Measurements from ENCODE around the gene YIF1B. TPM values are rescaled to one million over a fixed set of nuclear protein-coding genes. Genes with fewer than 3 reads are reported as not detected.
A peak's percentile ranks its signal among the peaks of the same experiment; 100 is the strongest.

Gene YIF1B
- polyA plus RNA-seq, 1 donor (not counting 4 experiments of a cell fraction or from before 2014, with no cell fraction given): 38.1 TPM

GRCh38 chr19:38291855-38292254 is 23.9 kb downstream of the YIF1B start:
- no peaks in the 10 kb centered on the region for H3K27me3 ChIP-seq (ENCODE audit: control insufficient read depth, extremely low read depth, insufficient read depth, low read length)
- H3K9ac ChIP-seq (ENCODE audit: control insufficient read depth, extremely low read depth, insufficient read depth, low read length): no peak overlapping the region
- no peaks in the 10 kb centered on the region for H3K9me3 ChIP-seq (ENCODE audit: control insufficient read depth, low read depth, low read length)
- dilution Hi-C loops (cut with MboI; ENCODE audit: extremely low pct_ligation_motif_present, low sequenced_read_pairs): no loop called here
- H4K20me1 ChIP-seq (ENCODE audit: control insufficient read depth, extremely low read depth, insufficient read depth, low read length): peaks cover 4% of the 10 kb centered on the region
- H3K79me2 ChIP-seq (ENCODE audit: control insufficient read depth, insufficient read depth, low read length): peaks cover 27% of the 10 kb centered on the region
- FAIRE-seq (no peak), DNase-seq (ENCODE audit: low read depth, low spot score) (no peak)
- no peak overlapping the region for H2AFZ ChIP-seq (ENCODE audit: control insufficient read depth, low read length)
- H3K27ac ChIP-seq (ENCODE audit: control insufficient read depth, insufficient read depth, low read length): no peak overlapping the region
- H3K9me1 ChIP-seq (ENCODE audit: control insufficient read depth, extremely low read depth, insufficient read depth, low read length): no peaks in the 10 kb centered on the region
- H3K36me3 ChIP-seq (ENCODE audit: control insufficient read depth in 2 of 2, extremely low read depth in 1 of 2, insufficient read depth in 2 of 2, low read length in 2 of 2): peaks cover 52 to 64% of the 10 kb centered on the region in 2 experiments
- peaks cover 48% of the 10 kb centered on the region for H3K4me1 ChIP-seq (ENCODE audit: control insufficient read depth, extremely low read depth, insufficient read depth, low read length)
- no peak for TF ChIP-seq EZH2 (IDR thresholded peaks at IDR 0.05; ENCODE audit: low read length)
- TF ChIP-seq CTCF (optimal IDR thresholded peaks at IDR 0.05 in 1 of 3, IDR thresholded peaks at IDR 0.05 in 1 of 3, conservative IDR thresholded peaks at IDR 0.05 in 1 of 3; ENCODE audit: extremely low read depth in 1 of 3, insufficient read depth in 2 of 3, low read length in 3 of 3): no peak
- H3K4me2 ChIP-seq (ENCODE audit: control insufficient read depth, extremely low read depth, insufficient read depth, low read depth, low read length): no peak overlapping the region
- H3K4me3 ChIP-seq (ENCODE audit: control insufficient read depth in 2 of 3, extremely low read depth in 1 of 3, insufficient read depth in 2 of 3, low read depth in 1 of 3, low read length in 3 of 3): no peak overlapping the region

GRCh38 chr19:38290631-38291147 is 25.1 kb downstream of the YIF1B start:
- dilution Hi-C loops (cut with MboI; ENCODE audit: extremely low pct_ligation_motif_present, low sequenced_read_pairs): no loop called here
- Histone ChIP-seq H3K79me2 (ENCODE audit: control insufficient read depth, insufficient read depth, low read length) (peaks cover 35% of the 10 kb centered on the region), H3K27ac (ENCODE audit: control insufficient read depth, insufficient read depth, low read length) (peak overlapping the region; percentile 81), H3K36me3 (ENCODE audit: control insufficient read depth in 2 of 2, extremely low read depth in 1 of 2, insufficient read depth in 2 of 2, low read length in 2 of 2) (peaks cover 56 to 69% of the 10 kb centered on the region in 2 experiments), H3K9ac (ENCODE audit: control insufficient read depth, extremely low read depth, insufficient read depth, low read length) (peak overlapping the region; percentile 58), H3K27me3 (ENCODE audit: control insufficient read depth, extremely low read depth, insufficient read depth, low read length) (no peaks in the 10 kb centered on the region), H4K20me1 (ENCODE audit: control insufficient read depth, extremely low read depth, insufficient read depth, low read length) (peaks cover 6% of the 10 kb centered on the region), H3K4me2 (ENCODE audit: control insufficient read depth, extremely low read depth, insufficient read depth, low read depth, low read length) (no peak overlapping the region), H3K4me3 (ENCODE audit: control insufficient read depth in 2 of 3, extremely low read depth in 1 of 3, insufficient read depth in 2 of 3, low read depth in 1 of 3, low read length in 3 of 3) (no peak overlapping the region), H3K9me3 (ENCODE audit: control insufficient read depth, low read depth, low read length) (no peaks in the 10 kb centered on the region), H3K4me1 (ENCODE audit: control insufficient read depth, extremely low read depth, insufficient read depth, low read length) (peaks cover 36% of the 10 kb centered on the region), H2AFZ (ENCODE audit: control insufficient read depth, low read length) (no peak overlapping the region), H3K9me1 (ENCODE audit: control insufficient read depth, extremely low read depth, insufficient read depth, low read length) (no peaks in the 10 kb centered on the region)
- no peak for DNase-seq (ENCODE audit: low read depth, low spot score)
- TF ChIP-seq CTCF (optimal IDR thresholded peaks at IDR 0.05 in 1 of 3, IDR thresholded peaks at IDR 0.05 in 1 of 3, conservative IDR thresholded peaks at IDR 0.05 in 1 of 3; ENCODE audit: extremely low read depth in 1 of 3, insufficient read depth in 2 of 3, low read length in 3 of 3) (no peak), EZH2 (IDR thresholded peaks at IDR 0.05; ENCODE audit: low read length) (no peak)
- peak; percentile 89 for FAIRE-seq
